ENCODE data around the gene P4HTM.

DNA sequence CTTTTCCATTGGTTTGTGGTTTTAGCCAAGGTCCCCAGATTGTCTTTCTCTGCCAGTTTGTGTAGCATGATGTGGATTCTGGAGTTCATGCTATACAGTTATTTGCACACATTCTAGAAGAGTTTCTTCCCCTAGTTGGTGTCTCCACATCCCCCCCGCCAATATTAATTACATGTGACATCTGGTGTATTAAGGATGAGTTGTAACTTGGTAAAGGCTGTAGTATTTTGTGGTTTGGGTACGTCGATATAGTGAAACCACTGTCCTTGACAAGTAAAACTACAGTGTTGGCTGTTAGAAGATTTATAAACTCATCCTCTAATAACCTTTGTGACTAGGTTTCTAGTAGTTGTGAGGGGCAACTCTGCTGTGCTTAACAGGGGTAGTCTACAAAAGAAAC lies 23.7 kb upstream of the P4HTM start:
- TF ChIP-seq, protein P1, sequence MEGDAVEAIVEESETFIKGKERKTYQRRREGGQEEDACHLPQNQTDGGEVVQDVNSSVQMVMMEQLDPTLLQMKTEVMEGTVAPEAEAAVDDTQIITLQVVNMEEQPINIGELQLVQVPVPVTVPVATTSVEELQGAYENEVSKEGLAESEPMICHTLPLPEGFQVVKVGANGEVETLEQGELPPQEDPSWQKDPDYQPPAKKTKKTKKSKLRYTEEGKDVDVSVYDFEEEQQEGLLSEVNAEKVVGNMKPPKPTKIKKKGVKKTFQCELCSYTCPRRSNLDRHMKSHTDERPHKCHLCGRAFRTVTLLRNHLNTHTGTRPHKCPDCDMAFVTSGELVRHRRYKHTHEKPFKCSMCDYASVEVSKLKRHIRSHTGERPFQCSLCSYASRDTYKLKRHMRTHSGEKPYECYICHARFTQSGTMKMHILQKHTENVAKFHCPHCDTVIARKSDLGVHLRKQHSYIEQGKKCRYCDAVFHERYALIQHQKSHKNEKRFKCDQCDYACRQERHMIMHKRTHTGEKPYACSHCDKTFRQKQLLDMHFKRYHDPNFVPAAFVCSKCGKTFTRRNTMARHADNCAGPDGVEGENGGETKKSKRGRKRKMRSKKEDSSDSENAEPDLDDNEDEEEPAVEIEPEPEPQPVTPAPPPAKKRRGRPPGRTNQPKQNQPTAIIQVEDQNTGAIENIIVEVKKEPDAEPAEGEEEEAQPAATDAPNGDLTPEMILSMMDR (IDR thresholded peaks at IDR 0.05): no peak
- TF ChIP-seq POLR2A (IDR thresholded peaks at IDR 0.05) (no peak), EP300 (IDR thresholded peaks at IDR 0.05) (no peak)
